ENCODE measurements around the gene THAP5. TPM values are rescaled to one million over a fixed set of nuclear protein-coding genes. Genes with fewer than 3 reads are reported as not detected.

The THAP5 gene
- total RNA-seq, 2 experiments from 2014 or later, result 26.5 to 28.8 TPM

DNA sequence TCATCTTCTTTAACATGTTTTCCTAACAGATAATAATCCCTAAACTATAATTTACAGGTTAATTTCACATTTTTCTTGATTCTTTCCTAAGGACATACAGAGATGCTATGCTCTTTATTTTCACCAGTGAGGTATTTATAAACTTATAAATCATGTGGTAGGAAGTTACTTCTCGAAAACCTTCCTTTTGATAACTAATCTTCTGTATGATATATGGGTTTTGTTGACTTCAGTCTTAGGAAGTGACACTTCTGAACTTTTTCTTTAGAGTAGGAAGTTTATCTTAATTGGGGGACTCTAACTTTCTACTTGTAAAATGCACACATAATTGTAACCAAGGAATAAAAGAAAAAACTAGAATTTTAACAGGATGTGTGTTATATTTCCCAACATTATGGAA lies 33.8 kb downstream of the THAP5 start:
- POLR2A ChIA-PET, result no interaction called here
- Mint-ChIP-seq H3K27ac (no peak overlapping the region), H3K9me3 (no peaks in the 10 kb centered on the region), H3K36me3 (ENCODE audit: low read depth) (no peaks in the 10 kb centered on the region), H3K27me3 (peaks cover 6% of the 10 kb centered on the region), H3K4me3 (no peak overlapping the region), H3K4me1 (ENCODE audit: low read depth) (no peaks in the 10 kb centered on the region)
- TF ChIP-seq, protein P1, sequence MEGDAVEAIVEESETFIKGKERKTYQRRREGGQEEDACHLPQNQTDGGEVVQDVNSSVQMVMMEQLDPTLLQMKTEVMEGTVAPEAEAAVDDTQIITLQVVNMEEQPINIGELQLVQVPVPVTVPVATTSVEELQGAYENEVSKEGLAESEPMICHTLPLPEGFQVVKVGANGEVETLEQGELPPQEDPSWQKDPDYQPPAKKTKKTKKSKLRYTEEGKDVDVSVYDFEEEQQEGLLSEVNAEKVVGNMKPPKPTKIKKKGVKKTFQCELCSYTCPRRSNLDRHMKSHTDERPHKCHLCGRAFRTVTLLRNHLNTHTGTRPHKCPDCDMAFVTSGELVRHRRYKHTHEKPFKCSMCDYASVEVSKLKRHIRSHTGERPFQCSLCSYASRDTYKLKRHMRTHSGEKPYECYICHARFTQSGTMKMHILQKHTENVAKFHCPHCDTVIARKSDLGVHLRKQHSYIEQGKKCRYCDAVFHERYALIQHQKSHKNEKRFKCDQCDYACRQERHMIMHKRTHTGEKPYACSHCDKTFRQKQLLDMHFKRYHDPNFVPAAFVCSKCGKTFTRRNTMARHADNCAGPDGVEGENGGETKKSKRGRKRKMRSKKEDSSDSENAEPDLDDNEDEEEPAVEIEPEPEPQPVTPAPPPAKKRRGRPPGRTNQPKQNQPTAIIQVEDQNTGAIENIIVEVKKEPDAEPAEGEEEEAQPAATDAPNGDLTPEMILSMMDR (IDR thresholded peaks at IDR 0.05), result no peak
- DNase-seq (no peak), ATAC-seq (no peak)
- intact Hi-C loops (cut with micrococcal nuclease), result no loop called here
- CTCF ChIA-PET, result no interaction called here

DNA sequence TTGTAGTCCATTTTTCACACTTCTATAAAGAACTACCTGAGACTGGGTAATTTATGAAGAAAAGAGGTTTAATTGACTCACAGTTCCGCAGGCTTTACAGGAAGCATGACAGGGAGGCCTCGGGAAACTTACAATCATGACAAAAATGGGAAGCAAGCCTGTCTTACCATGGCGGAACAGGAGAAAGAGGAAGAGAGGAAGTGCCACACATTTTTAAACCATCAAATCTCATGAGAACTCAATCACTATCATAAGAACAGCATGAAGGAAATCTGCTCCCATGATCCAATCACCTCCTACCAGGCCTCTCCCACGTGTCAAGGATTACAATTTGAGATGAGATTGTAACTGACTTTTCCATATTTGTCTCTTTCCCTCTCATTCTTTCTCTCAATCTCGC lies 34.2 kb downstream of the THAP5 start:
- TF ChIP-seq, protein P1 (IDR thresholded peaks at IDR 0.05), result no peak
- CTCF ChIA-PET, result no interaction called here
- peaks cover 6% of the 10 kb centered on the region for H3K27me3 Mint-ChIP-seq
- H3K4me1 Mint-ChIP-seq (ENCODE audit: low read depth), result no peaks in the 10 kb centered on the region
- no peak for DNase-seq
- no peaks in the 10 kb centered on the region for H3K9me3 Mint-ChIP-seq
- no peak overlapping the region for H3K4me3 Mint-ChIP-seq
- no peak overlapping the region for H3K27ac Mint-ChIP-seq
- POLR2A ChIA-PET, result no interaction called here
- no peak for ATAC-seq
- intact Hi-C loops (cut with micrococcal nuclease), result no loop called here
- no peaks in the 10 kb centered on the region for H3K36me3 Mint-ChIP-seq (ENCODE audit: low read depth)

DNA sequence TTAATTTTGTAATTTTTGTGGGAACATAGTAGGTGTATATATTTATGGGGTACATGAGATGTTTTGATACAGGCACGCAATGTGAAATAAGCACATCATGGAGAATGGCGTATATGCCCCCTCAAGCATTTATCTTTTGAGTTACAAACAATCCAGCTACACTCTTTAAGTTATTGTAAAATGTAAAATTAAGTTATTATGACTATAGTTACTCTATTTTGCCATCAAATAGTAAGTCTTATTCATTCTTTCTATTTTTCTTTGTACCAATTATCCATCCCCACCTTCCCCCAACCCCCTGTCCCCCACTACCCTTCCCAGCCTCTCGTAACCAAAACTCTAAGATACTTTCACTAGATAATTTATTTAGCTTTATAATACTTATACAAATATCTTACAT lies 35.8 kb downstream of the THAP5 start:
- ChIA-PET CTCF (no interaction called here), POLR2A (no interaction called here)
- DNase-seq, result no peak
- H3K4me1 Mint-ChIP-seq (ENCODE audit: low read depth), result no peaks in the 10 kb centered on the region
- no peak overlapping the region for H3K27ac Mint-ChIP-seq
- peaks cover 6% of the 10 kb centered on the region for H3K27me3 Mint-ChIP-seq
- no peak for ATAC-seq
- H3K9me3 Mint-ChIP-seq, result no peaks in the 10 kb centered on the region
- intact Hi-C loops (cut with micrococcal nuclease), result no loop called here
- H3K36me3 Mint-ChIP-seq (ENCODE audit: low read depth), result no peaks in the 10 kb centered on the region
- TF ChIP-seq, protein P1 (IDR thresholded peaks at IDR 0.05), result no peak
- no peak overlapping the region for H3K4me3 Mint-ChIP-seq

DNA sequence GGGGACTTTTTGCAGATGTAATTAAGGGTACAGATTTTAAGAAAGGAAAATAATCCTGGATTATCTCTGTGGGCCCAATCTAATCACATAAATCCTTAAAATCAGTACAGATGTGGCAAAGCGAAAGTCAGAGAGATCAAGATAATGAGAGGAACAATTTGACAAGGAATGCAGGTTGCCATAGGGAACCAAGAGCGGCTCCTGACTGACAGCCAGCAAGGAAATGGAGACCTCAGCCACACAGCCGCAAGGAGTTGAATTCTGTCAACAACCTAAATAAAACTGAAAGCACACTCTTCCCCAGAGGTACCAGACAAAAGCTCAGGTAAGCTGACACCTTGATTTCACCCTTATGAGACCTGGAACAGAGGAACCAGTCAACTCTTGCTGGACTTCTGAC lies 40.2 kb downstream of the THAP5 start:
- H3K4me1 Mint-ChIP-seq (ENCODE audit: low read depth), result peaks cover 19% of the 10 kb centered on the region
- CTCF ChIA-PET, result no interaction called here
- TF ChIP-seq, protein P1 (IDR thresholded peaks at IDR 0.05), result no peak
- H3K9me3 Mint-ChIP-seq, result no peaks in the 10 kb centered on the region
- no peak for DNase-seq
- H3K4me3 Mint-ChIP-seq, result no peak overlapping the region
- no peak overlapping the region for H3K27ac Mint-ChIP-seq
- no peak for ATAC-seq
- intact Hi-C loops (cut with micrococcal nuclease), result no loop called here
- no peaks in the 10 kb centered on the region for H3K36me3 Mint-ChIP-seq (ENCODE audit: low read depth)
- peaks cover 4% of the 10 kb centered on the region for H3K27me3 Mint-ChIP-seq
- POLR2A ChIA-PET, result interaction anchor here (0.8 kb wide), 1 partner anchor 40 kb away, joined by 3 read pairs; the partner anchor contains the start of genes DNAJB9 and THAP5

DNA sequence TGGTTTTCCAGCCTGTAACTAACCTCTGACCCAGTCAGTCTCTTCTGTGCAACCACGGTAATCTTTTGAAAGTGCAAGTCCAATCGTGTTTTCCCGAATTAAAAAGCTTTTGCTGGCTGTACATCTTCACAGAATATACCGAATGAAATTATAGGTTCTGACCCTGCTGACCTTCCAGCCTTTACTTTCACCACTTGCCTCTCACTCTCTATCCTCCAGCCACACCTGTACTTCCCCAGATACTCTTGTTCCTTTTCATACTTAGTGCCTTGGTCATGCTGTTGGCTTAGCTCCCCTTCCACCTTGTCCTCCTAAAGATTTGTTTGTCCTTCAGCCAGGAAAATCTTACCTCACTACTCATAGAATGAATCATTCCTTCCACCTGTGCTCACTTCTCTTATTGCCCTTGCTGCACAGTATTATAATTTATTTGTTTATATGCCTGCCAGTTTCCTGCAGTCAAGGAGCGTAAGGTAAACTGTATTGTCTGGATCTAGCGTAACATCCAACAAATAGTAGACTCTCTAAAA lies 41.3 kb downstream of the THAP5 start:
- Mint-ChIP-seq H3K4me1 (ENCODE audit: low read depth) (peaks cover 30% of the 10 kb centered on the region), H3K4me3 (peak overlapping the region; percentile 2), H3K9me3 (no peaks in the 10 kb centered on the region), H3K36me3 (ENCODE audit: low read depth) (no peaks in the 10 kb centered on the region), H3K27ac (no peak overlapping the region), H3K27me3 (peaks cover 2% of the 10 kb centered on the region)
- no peak for ATAC-seq
- POLR2A ChIA-PET, result no interaction called here
- TF ChIP-seq, protein P1 (IDR thresholded peaks at IDR 0.05), result no peak
- DNase-seq, result no peak
- intact Hi-C loops (cut with micrococcal nuclease), result no loop called here
- CTCF ChIA-PET, result interaction anchor here (2.1 kb wide), 1 partner anchor 31 kb away, joined by 10 read pairs; no protein-coding TSS in a partner anchor

Measured in activated CD8-positive, alpha-beta T cell treated with anti-CD3 and anti-CD28 coated beads for 36 hours (primary cell).